H1 (cell line): Measurements from ENCODE around the gene ZNF622. TPM values are rescaled to one million over a fixed set of nuclear protein-coding genes. Genes with fewer than 3 reads are reported as not detected.

ENCODE experiments used
- CTCF ChIA-PET: fragments of 300-600 bp; sonication (Branson Sonifier 250); formaldehyde crosslinking; loops from one replicate; lab custom pipeline; 2021; ENCODE audit not compliant: partially characterized antibody; lab: Charles Lee
- POLR2A ChIA-PET: fragments of 300-600 bp; sonication (Branson Sonifier 250); formaldehyde crosslinking; loops from one replicate; lab custom pipeline; 2021; ENCODE audit warnings: inconsistent platforms; ENCODE audit not compliant: partially characterized antibody; lab: Charles Lee
- DNase-seq, 2 experiments: peaks; one replicate each; pipeline versions ENCODE4 v3.0.0 to v3.0.0-alpha.2; 2010 to 2022; ENCODE audit warnings: low spot score in 2 of 2, low read depth in 1 of 2, mixed read lengths in 1 of 2
- FAIRE-seq: peaks from 2 replicates; lab custom pipeline; 2011; peaks lifted over from hg19 to GRCh38; lab: Jason Lieb, UNC
- H2AFZ ChIP-seq: 2 replicates; pipeline ENCODE4 v1.8.1; 2012; ENCODE audit warnings: low read length, inconsistent platforms
- H2AK5ac ChIP-seq: 2 replicates; pipeline ENCODE4 v1.6.1; 2013; ENCODE audit warnings: low read depth, low read length
- H2BK120ac ChIP-seq: replicated peaks from 2 replicates; pipeline ENCODE3; 2013; ENCODE audit warnings: low read depth, low read length, inconsistent platforms
- H2BK12ac ChIP-seq: 2 replicates; pipeline ENCODE4 v1.6.1; 2013; ENCODE audit warnings: low read depth, low read length
- H2BK15ac ChIP-seq: 2 replicates; pipeline ENCODE4 v1.6.1; 2013; ENCODE audit warnings: low read length
- H2BK20ac ChIP-seq: 2 replicates; pipeline ENCODE4 v1.6.1; 2013; ENCODE audit warnings: low read length
- H2BK5ac ChIP-seq: 2 replicates; pipeline ENCODE4 v1.6.1; 2013; ENCODE audit warnings: low read depth, low read length
- H3K14ac ChIP-seq: 2 replicates; pipeline ENCODE4 v1.6.1; 2013; ENCODE audit warnings: inconsistent platforms; ENCODE audit not compliant: insufficient read length
- H3K18ac ChIP-seq: 2 replicates; pipeline ENCODE4 v1.6.1; 2013; ENCODE audit warnings: low read length; ENCODE audit errors: extremely low read depth
- H3K23ac ChIP-seq: 2 replicates; pipeline ENCODE4 v1.6.1; 2013; ENCODE audit warnings: inconsistent platforms; ENCODE audit not compliant: insufficient read length
- H3K23me2 ChIP-seq: 2 replicates; pipeline ENCODE4 v1.6.1; 2013; ENCODE audit warnings: low read depth, low read length
- H3K27ac ChIP-seq: 2 replicates; pipeline ENCODE4 v1.6.1; 2011; ENCODE audit warnings: low read depth, low read length, inconsistent platforms
- H3K27me3 ChIP-seq, 4 experiments: replicated peaks in 1 of 4; 1 replicate in 1 of 4; 2 replicates in 3 of 4; pipeline versions ENCODE4 v1.6.1 to v1.8.1; 2011 to 2013; ENCODE audit warnings: low read length in 3 of 4, mild to moderate bottlenecking in 3 of 4, inconsistent platforms in 2 of 4, mixed read lengths in 2 of 4, moderate library complexity in 1 of 4; ENCODE audit not compliant: control insufficient read depth in 3 of 4, insufficient read depth in 3 of 4; ENCODE audit errors: extremely low read depth in 1 of 4
- H3K36me3 ChIP-seq, 4 experiments: 2 replicates each; pipeline versions ENCODE4 v1.6.1 to v1.8.1; 2011 to 2013; ENCODE audit warnings: mild to moderate bottlenecking in 4 of 4, low read length in 3 of 4, moderate library complexity in 2 of 4, control low read depth in 1 of 4, inconsistent platforms in 1 of 4; ENCODE audit not compliant: insufficient read depth in 4 of 4, control insufficient read depth in 2 of 4
- H3K4ac ChIP-seq: replicated peaks from 2 replicates; pipeline ENCODE3; 2013; ENCODE audit warnings: low read length, low read depth, mixed read lengths, inconsistent platforms; ENCODE audit not compliant: insufficient read length
- H3K4me1 ChIP-seq, 4 experiments: replicated peaks in 1 of 4; 1 replicate in 1 of 4; 2 replicates in 3 of 4; pipeline versions ENCODE4 v1.6.1 to v1.8.1; 2011 to 2013; ENCODE audit warnings: low read length in 3 of 4, inconsistent platforms in 2 of 4, mixed read lengths in 1 of 4; ENCODE audit not compliant: insufficient read depth in 4 of 4, control insufficient read depth in 3 of 4
- H3K4me2 ChIP-seq, 2 experiments: 2 replicates each; pipeline versions ENCODE4 v1.6.1 to v1.8.1; 2011 to 2013; ENCODE audit warnings: low read depth in 2 of 2, low read length in 2 of 2, control low read depth in 1 of 2, inconsistent platforms in 1 of 2, mild to moderate bottlenecking in 1 of 2; ENCODE audit not compliant: insufficient read depth in 1 of 2
- H3K4me3 ChIP-seq, 4 experiments: fragments of 200-600, 300-600 bp in 1 of 4; sonication (generic), shearing (Covaris generic), sonication (Bioruptor Twin) in 1 of 4; 2 replicates each; pipeline versions ENCODE4 v1.5.1 to v1.8.1; 2011 to 2016; ENCODE audit warnings: low read length in 4 of 4, low read depth in 3 of 4, control low read depth in 2 of 4, inconsistent platforms in 2 of 4, mild to moderate bottlenecking in 2 of 4, mixed read lengths in 1 of 4, moderate library complexity in 1 of 4; ENCODE audit not compliant: insufficient read depth in 2 of 4; ENCODE audit errors: extremely low read depth in 1 of 4
- H3K56ac ChIP-seq: replicated peaks from 2 replicates; pipeline ENCODE3; 2013; ENCODE audit warnings: low read depth, mild to moderate bottlenecking, mixed read lengths, low read length, inconsistent platforms; ENCODE audit not compliant: insufficient read length
- H3K79me1 ChIP-seq: 2 replicates; pipeline ENCODE4 v1.6.1; 2013; ENCODE audit warnings: low read depth, low read length, control low read depth
- H3K79me2 ChIP-seq, 2 experiments: 2 replicates each; pipeline versions ENCODE4 v1.6.1 to v1.8.1; 2012 to 2013; ENCODE audit warnings: low read length in 2 of 2, mild to moderate bottlenecking in 2 of 2, inconsistent platforms in 1 of 2; ENCODE audit not compliant: insufficient read depth in 2 of 2, control insufficient read depth in 1 of 2
- H3K9ac ChIP-seq, 4 experiments: replicated peaks in 1 of 4; 1 replicate in 1 of 4; 2 replicates in 3 of 4; pipeline versions ENCODE4 v1.6.1 to v1.8.1; 2011 to 2013; ENCODE audit warnings: low read depth in 3 of 4, low read length in 3 of 4, control low read depth in 2 of 4, mild to moderate bottlenecking in 2 of 4, moderate library complexity in 2 of 4, inconsistent platforms in 1 of 4; ENCODE audit errors: extremely low read depth in 1 of 4
- H3K9me3 ChIP-seq, 2 experiments: 2 replicates each; pipeline versions ENCODE4 v1.6.1 to v1.8.1; 2012 to 2013; ENCODE audit warnings: mild to moderate bottlenecking in 2 of 2, moderate library complexity in 2 of 2, control low read depth in 1 of 2, inconsistent platforms in 1 of 2, low read depth in 1 of 2, low read length in 1 of 2, mixed read lengths in 1 of 2; ENCODE audit not compliant: insufficient read depth in 2 of 2
- H4K20me1 ChIP-seq, 2 experiments: replicated peaks in 1 of 2; 2 replicates each; pipeline versions ENCODE3 to v1.8.1; 2011 to 2013; ENCODE audit warnings: inconsistent platforms in 2 of 2, low read length in 2 of 2, mild to moderate bottlenecking in 1 of 2; ENCODE audit not compliant: insufficient read depth in 2 of 2, control insufficient read depth in 1 of 2
- H4K5ac ChIP-seq: 2 replicates; pipeline ENCODE4 v1.6.1; 2013; ENCODE audit warnings: low read length, low read depth, mixed read lengths, inconsistent platforms; ENCODE audit not compliant: insufficient read length
- H4K8ac ChIP-seq: 2 replicates; pipeline ENCODE4 v1.8.0; 2013; ENCODE audit warnings: mild to moderate bottlenecking, moderate library complexity, low read length, inconsistent platforms; ENCODE audit not compliant: insufficient read depth; ENCODE audit errors: extremely low read depth
- H4K91ac ChIP-seq: replicated peaks from 2 replicates; pipeline ENCODE3; 2013; ENCODE audit warnings: low read length, mixed read lengths, inconsistent platforms; ENCODE audit not compliant: insufficient read length
- CBX5 ChIP-seq: fragments of 300-800, 300-1000 bp; sonication (generic); IDR thresholded peaks from 2 replicates; pipeline ENCODE4 v1.7.1; 2016; ENCODE audit warnings: antibody characterized with exemption, low read length, low read depth
- CTCF ChIP-seq, 3 experiments: IDR thresholded peaks; 1 replicate in 2 of 3; 2 replicates in 1 of 3; pipeline versions ENCODE4 v1.5.1 to v1.6.1; 2011; ENCODE audit warnings: low read length in 3 of 3, mild to moderate bottlenecking in 3 of 3, inconsistent platforms in 2 of 3, low read depth in 1 of 3, moderate library complexity in 1 of 3; ENCODE audit not compliant: insufficient read depth in 1 of 3; ENCODE audit errors: control extremely low read depth in 1 of 3
- GABPA ChIP-seq: IDR thresholded peaks from 2 replicates; pipeline ENCODE4 v1.6.1; 2011; ENCODE audit warnings: mild to moderate bottlenecking, low read length, moderate library complexity, borderline replicate concordance; ENCODE audit not compliant: insufficient read depth
- JUND ChIP-seq: IDR thresholded peaks from 2 replicates; pipeline ENCODE4 v1.6.1; 2011; ENCODE audit warnings: mild to moderate bottlenecking, improper control_type of control experiment, low read length
- POLR2A ChIP-seq, 2 experiments: IDR thresholded peaks; 1 replicate in 1 of 2; 2 replicates in 1 of 2; pipeline ENCODE4 v1.6.1; 2011; ENCODE audit warnings: low read depth in 2 of 2, low read length in 2 of 2, mild to moderate bottlenecking in 2 of 2; ENCODE audit errors: control extremely low read depth in 1 of 2
- RBBP5 ChIP-seq: IDR thresholded peaks from 2 replicates; pipeline ENCODE4 v1.7.1; 2012; ENCODE audit warnings: low read depth, mild to moderate bottlenecking, inconsistent platforms, low read length, moderate library complexity, borderline replicate concordance
- RNF2 ChIP-seq: fragments of 200-900, 300-1000 bp; sonication (generic); IDR thresholded peaks from 2 replicates; pipeline ENCODE4 v1.7.1; 2016; ENCODE audit warnings: borderline replicate concordance, low read depth, mild to moderate bottlenecking, antibody characterized with exemption, low read length; ENCODE audit not compliant: poor library complexity, severe bottlenecking; ENCODE audit errors: missing control alignments
- SP2 ChIP-seq: IDR thresholded peaks from 2 replicates; pipeline ENCODE4 v1.6.1; 2012; ENCODE audit warnings: mild to moderate bottlenecking, low read length, inconsistent platforms
- SRF ChIP-seq: IDR thresholded peaks from 2 replicates; pipeline ENCODE4 v1.6.1; 2011; ENCODE audit warnings: mild to moderate bottlenecking, low read depth, low read length, moderate library complexity
- WGBS, 2 experiments: shearing (Covaris generic) in 1 of 2; methylation state at CpG; one replicate each; pipeline versions ENCODE4 v1.1.6 to v1.1.7; 2013 to 2015; ENCODE audit warnings: low lambda C conversion rate in 2 of 2, mixed read lengths in 2 of 2, inconsistent platforms in 1 of 2, low coverage in 1 of 2, missing lambda C conversion rate in 1 of 2; ENCODE audit not compliant: insufficient replicate concordance in 2 of 2, insufficient coverage in 1 of 2, insufficient read length in 1 of 2; ENCODE audit errors: extremely low coverage in 1 of 2, missing lambda C conversion rate in 1 of 2; 5-methylcytosine and 5-hydroxymethylcytosine counted together
- polyA plus RNA-seq, 7 experiments: library from polyadenylated mRNA; depleted of rRNA in 3 of 7; stranded (reverse) in 5 of 7; unstranded in 2 of 7; fragments of >200 nt in 5 of 7; fragments of 200-250 nt in 2 of 7; gene quantifications; 1 replicate in 5 of 7; 2 replicates in 1 of 7; 4 replicates in 1 of 7; pipeline versions ENCODE4 v1.2.1 to v1.2.3, GENCODE V29; 2011 to 2013; ENCODE audit warnings: missing spikeins in 2 of 7, mixed read lengths in 2 of 7
- total RNA-seq: library from RNA; stranded (reverse); fragmentation: NEBNext Ultra II Directional; extraction: Animal tissue kit (Norgen Biotek cat#: 25700); gene quantifications from 2 replicates; pipeline ENCODE4 v1.2.1, GENCODE V29; 2021

The ZNF622 gene
- total and polyA plus RNA-seq, 2 of the 8 experiments (the other 6 are each of a cell fraction or from before 2014, with no cell fraction given): 8.8 to 30.8 TPM

- Histone ChIP-seq H4K20me1 (peaks cover 0 to 2% of the 10 kb centered on the region in 2 experiments), H3K27me3 (no peaks in the 10 kb centered on the region), H3K23ac (no peak overlapping the region), H2BK12ac (no peak overlapping the region), H3K79me2 (peaks cover 3 to 29% of the 10 kb centered on the region in 2 experiments; a peak in 3 of 4 replicates), H2AFZ (no peak overlapping the region), H3K36me3 (peaks cover 4 to 10% (median 8%) of the 10 kb centered on the region in 4 experiments), H2BK5ac (no peak overlapping the region), H3K14ac (no peak overlapping the region), H3K4me2 (peak overlapping the region in 1 of 2 experiments; percentile 85; a peak in 1 of 4 replicates), H2AK5ac (no peak overlapping the region), H2BK20ac (no peak overlapping the region), H3K56ac (no peak overlapping the region), H3K27ac (no peak overlapping the region), H3K23me2 (peaks cover 9% of the 10 kb centered on the region), H3K9ac (no peak overlapping the region), H4K5ac (no peak overlapping the region), H3K4ac (no peak overlapping the region), H3K4me3 (no peak overlapping the region), H3K18ac (no peak overlapping the region), H4K91ac (no peak overlapping the region), H3K9me3 (no peaks in the 10 kb centered on the region), H2BK120ac (no peak overlapping the region), H3K79me1 (peaks cover 2% of the 10 kb centered on the region; the same call in 1 of the 2 replicates), H4K8ac (no peak overlapping the region), H2BK15ac (no peak overlapping the region), H3K4me1 (peaks cover 0 to 12% (median 3%) of the 10 kb centered on the region in 4 experiments; a peak in 6 of 7 replicates)
- WGBS, 2 experiments: 84% methylated on average over 3 of the region's 3 CpGs; no CpG with 5 or more reads in 1 of the 2 experiments
- POLR2A ChIA-PET: no interaction called here
- no peak for FAIRE-seq
- CTCF ChIA-PET: interaction anchor here (0.6 to 1.4 kb wide), 5 partner anchors 12 to 306 kb away, joined by 3 to 6 read pairs (median 3); no protein-coding TSS in a partner anchor
- DNase-seq: no peak
- TF ChIP-seq JUND (no peak), CTCF (IDR thresholded peaks at IDR 0.05; ENCODE audit: control extremely low read depth in 1 of 3, insufficient read depth in 1 of 3, low read depth in 1 of 3, low read length in 3 of 3) (no peak), SRF (no peak), RBBP5 (no peak), RNF2 (no peak), POLR2A (IDR thresholded peaks at IDR 0.05; ENCODE audit: control extremely low read depth in 1 of 2, low read depth in 2 of 2, low read length in 2 of 2) (no peak), SP2 (no peak), GABPA (no peak), CBX5 (no peak)
Observed at GRCh38 chr5:16467363-16468219, 2.0 kb upstream of the ZNF622 start.
